H9 (cell line): Measurements from ENCODE around the gene ARID4A. TPM values are rescaled to one million over a fixed set of nuclear protein-coding genes. Genes with fewer than 3 reads are reported as not detected.

Experiments
- DNase-seq: peaks from one replicate; pipeline ENCODE4 v3.0.0-alpha.2; 2017
- H2AFZ ChIP-seq: one replicate; pipeline ENCODE4 v1.6.1; 2013; ENCODE audit warnings: mild to moderate bottlenecking, low read length, control low read depth, moderate library complexity
- H2AK5ac ChIP-seq: 2 replicates; pipeline ENCODE4 v1.6.1; 2013; ENCODE audit warnings: low read length, control low read depth, mixed read lengths; ENCODE audit not compliant: insufficient read length
- H2BK120ac ChIP-seq: one replicate; pipeline ENCODE4 v1.6.1; 2013; ENCODE audit warnings: low read depth, mild to moderate bottlenecking, low read length, control low read depth, inconsistent platforms; ENCODE audit not compliant: poor library complexity, severe bottlenecking
- H2BK12ac ChIP-seq: 2 replicates; pipeline ENCODE4 v1.6.1; 2013; ENCODE audit warnings: low read length, control low read depth, mixed read lengths, low read depth; ENCODE audit not compliant: insufficient read length
- H2BK15ac ChIP-seq: 2 replicates; pipeline ENCODE4 v1.6.1; 2013; ENCODE audit warnings: low read depth, low read length, control low read depth
- H2BK20ac ChIP-seq: one replicate; pipeline ENCODE4 v1.6.1; 2013; ENCODE audit warnings: low read depth, mild to moderate bottlenecking, low read length, control low read depth, inconsistent platforms; ENCODE audit not compliant: poor library complexity, severe bottlenecking
- H2BK5ac ChIP-seq: 2 replicates; pipeline ENCODE4 v1.6.1; 2013; ENCODE audit warnings: low read length, control low read depth, mixed read lengths; ENCODE audit not compliant: insufficient read length
- H3K14ac ChIP-seq: 2 replicates; pipeline ENCODE4 v1.6.1; 2013; ENCODE audit warnings: low read length, control low read depth; ENCODE audit not compliant: insufficient read depth
- H3K18ac ChIP-seq: 2 replicates; pipeline ENCODE4 v1.6.1; 2013; ENCODE audit warnings: low read depth, mild to moderate bottlenecking, mixed read lengths, low read length, control low read depth; ENCODE audit not compliant: insufficient read length
- H3K23ac ChIP-seq: 2 replicates; pipeline ENCODE4 v1.6.1; 2013; ENCODE audit warnings: low read length, control low read depth, mixed read lengths, low read depth; ENCODE audit not compliant: insufficient read length
- H3K23me2 ChIP-seq: 2 replicates; pipeline ENCODE4 v1.6.1; 2013; ENCODE audit warnings: low read depth, mild to moderate bottlenecking, mixed read lengths, low read length, control low read depth; ENCODE audit not compliant: insufficient read length, poor library complexity, severe bottlenecking
- H3K27ac ChIP-seq: 2 replicates; pipeline ENCODE4 v1.5.1; 2013; ENCODE audit warnings: low read length, control low read depth, mixed read lengths, low read depth; ENCODE audit not compliant: insufficient read length
- H3K27me3 ChIP-seq: 2 replicates; pipeline ENCODE4 v1.6.1; 2013; ENCODE audit warnings: low read length, control low read depth, inconsistent platforms; ENCODE audit not compliant: insufficient read depth
- H3K4ac ChIP-seq: 2 replicates; pipeline ENCODE4 v1.6.1; 2013; ENCODE audit warnings: low read depth, mild to moderate bottlenecking, control low read depth, inconsistent platforms, low read length, moderate library complexity
- H3K4me1 ChIP-seq: 2 replicates; pipeline ENCODE4 v1.6.1; 2013; ENCODE audit warnings: low read length, control low read depth, inconsistent platforms; ENCODE audit not compliant: insufficient read depth
- H3K4me2 ChIP-seq: 2 replicates; pipeline ENCODE4 v1.6.1; 2013; ENCODE audit warnings: low read length, control low read depth, mixed read lengths; ENCODE audit not compliant: insufficient read length, insufficient read depth
- H3K56ac ChIP-seq: 2 replicates; pipeline ENCODE4 v1.6.1; 2013; ENCODE audit warnings: low read depth, mild to moderate bottlenecking, mixed read lengths, low read length, control low read depth; ENCODE audit not compliant: insufficient read length
- H3K79me1 ChIP-seq: 2 replicates; pipeline ENCODE4 v1.6.1; 2013; ENCODE audit warnings: low read depth, mild to moderate bottlenecking, moderate library complexity, low read length, control low read depth, inconsistent platforms; ENCODE audit not compliant: insufficient read depth, poor library complexity, severe bottlenecking
- H3K79me2 ChIP-seq: 2 replicates; pipeline ENCODE4 v1.6.1; 2013; ENCODE audit warnings: low read length, control low read depth, inconsistent platforms; ENCODE audit not compliant: insufficient read depth
- H3K9ac ChIP-seq: 2 replicates; pipeline ENCODE4 v1.6.1; 2013; ENCODE audit warnings: low read length, control low read depth, mixed read lengths; ENCODE audit not compliant: insufficient read length; ENCODE audit errors: extremely low read depth
- H3K9me3 ChIP-seq: one replicate; pipeline ENCODE4 v1.6.1; 2013; ENCODE audit warnings: low read depth, low read length, inconsistent platforms; ENCODE audit not compliant: control insufficient read depth
- H3T11ph ChIP-seq: one replicate; pipeline ENCODE4 v1.6.1; 2013; ENCODE audit warnings: mild to moderate bottlenecking, low read length, control low read depth, inconsistent platforms
- H4K20me1 ChIP-seq: one replicate; pipeline ENCODE4 v1.6.1; 2013; ENCODE audit not compliant: control insufficient read depth, insufficient read length, insufficient read depth
- H4K5ac ChIP-seq: 2 replicates; pipeline ENCODE4 v1.6.1; 2013; ENCODE audit warnings: low read depth, mild to moderate bottlenecking, mixed read lengths, low read length, control low read depth; ENCODE audit not compliant: insufficient read length
- H4K8ac ChIP-seq: replicated peaks from 2 replicates; pipeline ENCODE4 v1.6.1; 2013; ENCODE audit warnings: low read length, control low read depth, mixed read lengths, low read depth; ENCODE audit not compliant: insufficient read length
- H4K91ac ChIP-seq: 2 replicates; pipeline ENCODE4 v1.6.1; 2013; ENCODE audit warnings: low read depth, mild to moderate bottlenecking, moderate library complexity, mixed read lengths, low read length, control low read depth; ENCODE audit not compliant: insufficient read length
- H3K27ac Mint-ChIP-seq, 3 experiments: 2 replicates in 2 of 3; 3 replicates in 1 of 3; pipeline ENCODE4 v1.8.0; 2020 to 2021; ENCODE audit warnings: mixed read lengths in 3 of 3, mild to moderate bottlenecking in 1 of 3, moderate library complexity in 1 of 3
- H3K27me3 Mint-ChIP-seq: 2 replicates; pipeline ENCODE4 v1.8.0; 2021; ENCODE audit warnings: low read depth, mild to moderate bottlenecking, moderate library complexity, mixed read lengths
- H3K36me3 Mint-ChIP-seq, 3 experiments: 2 replicates in 2 of 3; 3 replicates in 1 of 3; pipeline ENCODE4 v1.8.0; 2020 to 2021; ENCODE audit warnings: low read depth in 3 of 3, mixed read lengths in 3 of 3; ENCODE audit not compliant: insufficient read depth in 1 of 3
- H3K4me1 Mint-ChIP-seq, 2 experiments: 2 replicates each; pipeline ENCODE4 v1.8.0; 2020; ENCODE audit warnings: mixed read lengths in 2 of 2
- H3K4me3 Mint-ChIP-seq, 2 experiments: 2 replicates in 1 of 2; 3 replicates in 1 of 2; pipeline ENCODE4 v1.8.0; 2020 to 2021; ENCODE audit warnings: mild to moderate bottlenecking in 2 of 2, mixed read lengths in 2 of 2, moderate library complexity in 1 of 2
- H3K9me3 Mint-ChIP-seq, 2 experiments: 2 replicates in 1 of 2; 3 replicates in 1 of 2; pipeline ENCODE4 v1.8.0; 2020; ENCODE audit warnings: mild to moderate bottlenecking in 2 of 2, mixed read lengths in 2 of 2, moderate library complexity in 1 of 2
- CTCF ChIP-seq: fragments of 200-600 bp; sonication (generic); conservative IDR thresholded peaks from 3 replicates; pipeline ENCODE4 v1.8.0; 2021; ENCODE audit warnings: antibody characterized with exemption, mild to moderate bottlenecking
- WGBS: extraction: QIAGEN DNeasy Blood & Tissue Kit; methylation state at CpG from one replicate; pipeline ENCODE4 v1.1.7; 2013; ENCODE audit warnings: missing lambda C conversion rate, low lambda C conversion rate, mixed read lengths; ENCODE audit not compliant: insufficient read length; ENCODE audit errors: extremely low coverage; 5-methylcytosine and 5-hydroxymethylcytosine counted together
- total RNA-seq: library from RNA; stranded (reverse); gene quantifications from 2 replicates; pipeline ENCODE4 v1.2.1, GENCODE V29; 2021

ARID4A gene
- total RNA-seq, 1 experiment from 2014 or later = 13.2 TPM

DNA sequence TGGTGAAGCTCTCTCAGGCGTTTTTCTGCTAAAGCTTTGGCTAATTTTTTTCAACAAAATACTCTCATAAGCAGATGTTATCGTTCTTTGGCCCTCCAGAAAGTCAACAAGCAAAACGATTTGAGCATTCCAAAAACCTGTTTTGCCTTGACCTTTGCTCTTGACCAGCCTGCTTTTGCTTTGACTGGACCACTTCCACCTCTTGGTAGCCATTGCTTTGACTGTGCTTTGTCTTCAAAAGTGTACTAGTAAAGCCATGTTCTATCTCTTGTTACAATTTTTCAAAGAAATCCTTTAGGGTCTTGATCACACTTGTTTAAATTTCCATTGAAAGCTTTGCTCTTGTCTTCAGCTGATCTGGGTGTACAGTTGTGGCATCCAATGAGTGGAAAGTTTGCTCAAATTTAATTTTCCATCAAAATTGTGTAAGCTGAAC lies 10.7 kb upstream of the ARID4A start:
- no peak for TF ChIP-seq CTCF

More for the DNA sequence above, 10.7 kb upstream of the ARID4A start:
- Histone ChIP-seq H4K20me1 (no peaks in the 10 kb centered on the region), H3K79me1 (peaks cover 5% of the 10 kb centered on the region), H3K4me2 (no peak overlapping the region), H3K9me3 (no peaks in the 10 kb centered on the region), H2AK5ac (no peak overlapping the region), H2BK120ac (no peak overlapping the region), H4K5ac (no peak overlapping the region), H3K18ac (no peak overlapping the region), H3K4me1 (no peaks in the 10 kb centered on the region), H3K4ac (no peak overlapping the region), H3K23ac (no peak overlapping the region), H3T11ph (no peak overlapping the region), H3K9ac (no peak overlapping the region), H2BK12ac (no peak overlapping the region), H3K27ac (no peak overlapping the region), H3K56ac (no peak overlapping the region), H2BK15ac (no peak overlapping the region), H2BK20ac (no peak overlapping the region), H3K79me2 (peaks cover 2% of the 10 kb centered on the region; the same call in 1 of the 2 replicates), H2BK5ac (no peak overlapping the region), H3K27me3 (no peaks in the 10 kb centered on the region), H3K14ac (no peak overlapping the region), H3K23me2 (no peaks in the 10 kb centered on the region), H4K91ac (no peak overlapping the region), H2AFZ (no peak overlapping the region), H4K8ac (no peak overlapping the region)
- no peak overlapping the region for H3K4me3 Mint-ChIP-seq
- peak overlapping the region in 1 of 3 experiments; percentile 25; a peak in 1 of 7 replicates for H3K27ac Mint-ChIP-seq
- no peaks in the 10 kb centered on the region for H3K9me3 Mint-ChIP-seq
- whole genome bisulfite sequencing = no CpG with 5 or more reads among the region's 3 CpGs
- H3K36me3 Mint-ChIP-seq = peaks cover 24 to 77% (median 69%) of the 10 kb centered on the region in 3 experiments; a peak in 6 of 7 replicates
- H3K27me3 Mint-ChIP-seq = no peaks in the 10 kb centered on the region
- DNase-seq = no peak
- H3K4me1 Mint-ChIP-seq = no peaks in the 10 kb centered on the region
